Measurements from ENCODE around the gene TBL1Y.
"Not testable (repeated sequence)": the region's sequence is repeated elsewhere in the genome, so short reads cannot be mapped to it uniquely, and the experiment has no call there.

Gene TBL1Y

DNA sequence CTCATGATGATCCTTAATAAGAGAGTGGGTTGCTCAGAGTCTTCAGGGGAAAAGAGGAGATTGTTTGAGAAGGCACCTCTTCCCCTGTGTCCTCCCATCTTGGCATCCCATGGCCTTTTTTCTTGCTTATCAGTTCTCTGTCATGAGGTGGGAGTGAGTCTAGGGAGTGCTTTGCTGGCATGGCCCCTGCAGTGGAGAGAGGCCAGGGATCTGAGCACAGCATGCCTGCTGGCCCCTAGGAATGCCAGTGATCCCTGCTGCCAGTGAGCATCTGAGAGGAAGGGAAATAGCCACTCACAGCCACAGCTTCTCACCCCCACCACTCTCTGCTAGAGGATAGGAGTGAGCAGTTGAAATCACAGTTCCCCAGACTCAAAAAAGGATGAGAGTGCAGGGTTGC is 168.2 kb downstream of the TBL1Y start:
- DNase-seq (ENCODE audit: low read depth in 2 of 2, low spot score in 1 of 2), result no peak

DNA sequence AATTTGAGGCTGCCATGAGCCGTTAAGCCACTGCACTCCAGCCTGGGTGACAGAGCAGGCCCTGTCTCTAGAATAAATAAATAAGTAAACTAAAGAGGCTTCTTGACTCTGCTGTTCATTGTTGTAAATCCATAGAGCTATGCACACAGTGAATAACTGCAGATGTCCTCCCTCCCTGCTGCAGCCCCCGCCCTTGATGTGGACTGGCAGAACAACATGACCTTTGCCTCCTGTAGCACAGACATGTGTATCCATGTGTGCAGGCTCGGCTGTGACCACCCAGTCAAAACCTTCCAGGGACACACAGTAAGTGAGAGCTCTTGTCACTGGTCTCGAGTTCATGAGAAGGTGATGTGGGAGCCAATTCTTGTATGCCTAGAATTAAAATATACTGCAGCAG is 170.1 kb downstream of the TBL1Y start:
- not testable (repeated sequence) for DNase-seq (ENCODE audit: low read depth in 2 of 2, low spot score in 1 of 2)

DNA sequence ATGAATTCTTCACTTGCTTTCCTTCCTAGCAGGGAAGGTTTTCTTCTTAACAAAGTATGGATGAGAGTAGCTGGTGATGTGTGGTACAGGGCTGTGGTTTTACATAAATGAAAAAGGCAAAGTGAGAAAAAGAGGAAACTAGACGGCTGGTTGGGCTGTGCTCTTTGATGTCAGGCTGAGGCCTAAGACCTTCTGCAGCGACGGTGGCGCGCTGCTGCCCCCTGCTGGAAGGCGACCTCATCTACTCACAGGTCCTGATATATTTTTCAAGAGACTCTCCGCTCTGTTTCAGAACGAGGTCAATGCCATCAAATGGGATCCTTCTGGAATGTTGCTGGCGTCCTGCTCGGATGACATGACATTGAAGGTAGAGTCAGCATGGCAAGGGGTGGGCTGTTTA is 175.1 kb downstream of the TBL1Y start:
- peak in 1 of 2 donors; percentile 59 for DNase-seq (ENCODE audit: low read depth in 2 of 2, low spot score in 1 of 2)

DNA sequence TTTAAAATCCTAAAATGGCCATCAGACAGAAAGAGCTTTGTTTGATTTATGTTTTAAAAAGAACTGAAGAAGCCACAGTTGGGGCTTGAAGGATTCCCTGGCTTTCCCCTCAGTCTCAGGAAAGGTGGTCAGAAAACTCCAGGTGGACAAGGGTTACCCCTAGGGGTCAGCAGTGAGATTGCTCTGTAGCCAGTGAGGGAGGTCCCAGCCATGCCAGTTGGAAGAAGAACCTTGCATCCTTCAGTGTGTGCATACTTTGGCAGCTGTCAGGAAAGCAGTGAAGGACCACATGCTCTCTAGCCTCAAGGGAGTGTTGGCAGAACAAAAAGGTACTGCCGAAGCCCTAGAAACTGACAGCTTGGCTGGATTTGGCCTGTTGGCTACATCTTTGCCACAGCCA is 182.3 kb downstream of the TBL1Y start:
- DNase-seq (ENCODE audit: low read depth in 2 of 2, low spot score in 1 of 2), result no peak

DNA sequence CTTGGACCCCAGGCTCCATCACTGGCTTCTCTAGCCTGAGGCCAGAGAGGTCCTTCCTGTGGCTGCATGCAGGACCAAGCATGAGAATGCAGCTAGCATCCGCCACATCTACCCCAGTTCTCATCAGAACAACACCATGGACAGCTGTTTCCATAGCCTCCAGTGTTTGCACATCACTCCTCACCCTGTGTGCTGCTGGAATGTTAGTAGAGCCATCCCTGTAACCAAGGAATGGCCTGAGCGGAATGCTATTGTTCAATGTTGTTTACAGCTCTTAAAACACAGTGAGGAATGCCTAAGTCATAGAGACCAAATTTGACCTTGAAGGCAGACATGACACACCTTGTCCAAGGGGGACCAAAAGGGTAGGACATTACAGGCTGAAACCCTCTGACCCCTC is 183.9 kb downstream of the TBL1Y start:
- DNase-seq (ENCODE audit: low read depth in 2 of 2, low spot score in 1 of 2), result no peak

DNA sequence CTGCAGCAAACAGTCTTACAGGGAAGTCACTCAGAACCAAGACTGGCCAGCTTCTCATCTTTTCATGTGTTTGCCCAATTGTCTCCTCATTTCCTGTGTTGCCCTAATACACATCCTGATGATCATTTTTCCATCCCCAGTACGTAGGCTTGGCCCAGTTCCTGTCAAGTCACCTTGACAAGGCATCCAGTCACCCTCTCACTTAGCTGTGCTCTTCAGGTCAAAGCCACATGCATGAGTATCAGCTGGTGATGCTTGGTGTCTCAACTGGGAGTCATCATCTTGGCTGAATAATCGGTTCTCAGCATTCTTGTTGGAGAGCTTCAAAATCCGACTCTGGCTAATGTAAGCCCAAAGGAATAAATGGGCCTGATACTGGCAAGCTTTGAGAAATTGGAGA is 186.5 kb downstream of the TBL1Y start:
- no peak for DNase-seq (ENCODE audit: low read depth in 2 of 2, low spot score in 1 of 2)

DNA sequence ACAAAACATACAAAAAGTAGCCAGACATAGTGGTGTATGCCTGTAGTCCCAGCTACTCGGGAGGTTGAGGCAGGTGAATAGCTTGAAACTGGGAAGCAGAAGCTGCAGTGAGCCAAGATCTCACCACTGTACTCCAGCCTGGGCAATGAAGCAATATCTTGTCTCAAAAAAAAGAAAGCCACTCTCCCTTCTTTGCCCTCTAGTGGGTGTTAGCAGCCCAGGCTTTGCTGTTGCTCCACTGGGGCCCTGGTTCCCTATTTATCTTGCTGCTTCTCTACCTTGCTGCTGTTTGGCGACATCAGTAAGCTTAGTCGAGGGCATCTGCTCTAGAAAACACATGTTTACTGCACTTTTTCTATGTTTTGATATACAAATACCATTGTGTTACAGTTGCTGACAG is 189.2 kb downstream of the TBL1Y start:
- DNase-seq (ENCODE audit: low read depth in 2 of 2, low spot score in 1 of 2), result no peak

DNA sequence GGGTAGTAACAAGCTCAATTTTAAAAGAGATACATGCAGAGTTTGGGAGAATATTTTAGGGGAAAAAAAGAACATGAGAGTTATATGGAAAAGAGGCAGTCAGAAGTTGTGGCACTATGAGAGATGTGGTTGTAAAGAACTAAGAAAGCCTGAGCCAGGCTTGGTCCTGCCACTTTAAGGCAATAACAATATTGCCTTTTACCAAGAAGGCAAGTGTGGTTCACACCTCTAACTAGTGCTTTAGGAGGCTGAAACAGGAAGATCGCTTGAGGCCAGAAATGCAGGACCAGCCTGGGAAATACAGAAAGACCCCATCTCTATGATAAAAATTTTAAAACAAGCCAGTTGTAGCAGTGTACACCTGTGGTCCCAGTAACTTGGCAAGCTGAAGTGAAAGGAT is 192.2 kb downstream of the TBL1Y start:
- DNase-seq (ENCODE audit: low read depth in 2 of 2, low spot score in 1 of 2), result no peak

DNA sequence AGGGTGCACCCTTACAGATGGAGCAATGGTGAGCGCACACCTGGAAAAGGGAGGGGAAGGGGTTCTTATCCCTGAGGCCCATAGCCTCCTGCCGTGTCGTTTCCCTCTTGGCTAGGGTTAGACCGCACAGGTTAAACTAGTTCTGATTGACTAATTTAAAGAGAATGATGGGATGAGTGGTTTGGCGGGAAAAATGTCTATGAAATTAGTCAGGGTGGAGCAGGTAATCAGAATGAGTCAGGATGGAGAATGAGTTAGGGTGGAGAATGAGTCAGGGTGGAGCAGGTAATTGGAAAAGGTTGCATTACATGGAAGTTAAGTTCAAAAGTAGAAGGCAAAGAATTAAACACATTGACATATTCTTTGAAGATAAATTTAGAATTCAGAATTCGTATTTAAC is 196.7 kb downstream of the TBL1Y start:
- no peak for DNase-seq (ENCODE audit: low read depth in 2 of 2, low spot score in 1 of 2)

DNA sequence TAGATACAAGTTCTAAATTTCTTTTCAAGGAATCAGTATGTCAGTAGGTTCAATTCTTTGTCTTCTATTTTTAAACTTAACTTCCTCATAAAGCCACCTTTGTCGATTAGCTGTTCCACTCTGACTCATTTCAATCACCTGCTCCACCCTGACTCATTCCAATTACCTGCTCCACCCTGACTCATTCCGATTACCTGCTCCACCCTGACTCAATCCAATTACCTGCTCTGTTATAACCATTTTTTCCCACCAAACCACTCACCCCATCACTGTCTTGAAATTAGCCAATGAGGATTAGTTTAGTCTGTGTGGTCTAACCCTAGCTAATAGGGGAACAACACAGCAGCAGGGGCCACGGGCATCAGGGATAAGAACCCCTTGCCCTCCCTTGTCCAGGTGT is 199.6 kb downstream of the TBL1Y start:
- no peak for DNase-seq (ENCODE audit: low read depth in 2 of 2, low spot score in 1 of 2)

DNA sequence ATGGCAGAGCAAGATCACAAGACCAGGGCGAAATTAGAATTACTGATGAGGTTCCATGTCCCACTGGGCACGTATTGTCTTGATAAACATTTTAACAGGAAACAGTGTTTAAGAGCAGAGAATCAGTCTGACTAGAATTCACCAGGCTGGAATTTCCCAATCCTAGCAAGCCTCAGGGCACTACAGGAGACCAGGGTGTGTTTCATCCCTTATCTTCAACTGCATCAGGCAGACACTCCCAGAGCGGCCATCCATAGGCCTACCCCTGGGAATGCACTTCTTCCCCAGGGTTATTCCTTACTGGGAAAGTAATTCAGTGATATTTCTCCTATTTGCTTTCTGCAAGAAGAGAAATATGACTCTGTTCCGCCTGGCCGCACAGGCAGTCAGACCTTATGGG is 205.4 kb downstream of the TBL1Y start:
- no peak for DNase-seq (ENCODE audit: low read depth in 2 of 2, low spot score in 1 of 2)

DNA sequence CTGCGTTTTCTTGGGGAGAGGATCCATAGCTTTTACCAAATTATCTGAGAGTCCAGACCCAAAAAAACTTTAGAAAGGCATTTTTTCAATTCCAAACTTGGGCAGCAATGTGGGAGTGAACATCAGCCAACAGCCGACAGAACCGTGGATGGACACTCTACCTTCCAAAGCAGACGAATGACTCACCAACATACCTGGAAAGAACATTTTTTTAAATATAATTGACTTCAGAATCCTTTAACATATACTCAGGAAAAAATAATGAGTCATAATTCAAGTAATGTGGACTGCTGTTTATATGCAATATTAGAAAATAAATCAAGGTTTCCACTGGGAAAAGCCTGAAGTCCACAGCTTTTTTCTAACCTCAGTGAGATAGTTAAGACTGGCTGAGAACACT is 211.7 kb downstream of the TBL1Y start:
- DNase-seq (ENCODE audit: low read depth in 2 of 2, low spot score in 1 of 2), result no peak

DNA sequence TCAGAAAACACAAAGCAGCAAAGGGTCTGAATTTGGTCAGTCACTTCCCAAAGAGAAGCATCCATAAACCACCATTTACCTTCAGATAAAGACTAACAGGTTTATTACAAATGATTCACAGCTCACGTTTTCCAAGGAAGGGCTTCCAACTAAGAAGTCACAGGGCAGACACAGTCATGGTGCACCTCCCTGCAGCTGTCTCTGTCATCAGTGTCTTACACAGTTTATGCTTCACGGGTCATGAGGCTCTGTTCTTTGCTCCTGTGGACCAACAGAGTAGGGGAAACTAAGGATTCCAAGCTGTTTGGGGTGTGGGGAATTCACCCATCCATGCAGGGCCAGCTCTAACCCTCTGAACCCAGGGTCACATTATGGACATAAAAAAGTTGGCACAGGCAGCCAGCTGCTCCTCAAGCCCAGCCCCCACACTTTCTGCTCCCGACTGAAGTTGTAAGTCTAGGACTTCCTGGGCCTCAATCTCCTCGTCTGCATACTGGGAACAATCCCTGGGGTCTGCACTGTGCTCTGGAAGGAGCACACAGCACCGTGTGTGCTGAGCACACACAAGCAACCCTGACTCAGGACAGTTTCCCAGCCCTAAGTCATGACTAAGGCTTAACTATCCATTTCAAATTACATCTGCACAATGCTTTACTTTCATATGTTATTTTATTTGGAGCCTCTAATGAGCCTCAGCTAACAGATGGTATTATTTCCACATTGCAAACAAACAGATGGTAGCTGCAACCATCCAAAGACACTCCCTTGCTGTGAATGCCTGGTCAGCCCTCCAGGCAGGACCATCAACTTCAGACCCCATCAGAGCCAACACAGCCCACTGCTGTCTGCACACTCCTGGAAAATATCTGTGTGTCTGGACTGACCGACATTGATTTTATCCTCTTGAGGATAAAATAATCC is 214.9 kb downstream of the TBL1Y start:
- DNase-seq (ENCODE audit: low read depth in 2 of 2, low spot score in 1 of 2), result no peak

DNA sequence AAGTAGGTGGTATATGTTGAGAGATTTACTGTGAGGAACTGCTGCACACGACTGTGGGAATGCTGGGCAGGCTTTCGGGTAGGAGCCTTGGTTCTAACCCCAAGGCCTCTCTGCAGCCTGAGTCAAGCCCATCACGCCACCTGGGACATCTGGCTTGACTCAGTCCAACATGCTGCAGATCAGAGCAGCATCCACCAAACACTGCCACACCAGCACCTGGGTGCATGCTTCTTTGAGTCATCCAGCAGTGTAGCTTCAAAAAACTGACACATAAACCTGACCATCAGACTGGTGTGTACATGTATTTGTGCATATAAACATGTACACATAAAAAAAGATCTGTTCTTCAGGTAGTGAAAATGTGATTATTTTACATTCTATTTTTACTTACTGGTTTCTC is 217.7 kb downstream of the TBL1Y start:
- DNase-seq (ENCODE audit: low read depth in 2 of 2, low spot score in 1 of 2), result no peak
